Measurements from ENCODE around the gene NT5C1B. TPM values are rescaled to one million over a fixed set of nuclear protein-coding genes. Genes with fewer than 3 reads are reported as not detected.

Gene NT5C1B
- total RNA-seq, 2 experiments from 2014 or later, result not detected

DNA sequence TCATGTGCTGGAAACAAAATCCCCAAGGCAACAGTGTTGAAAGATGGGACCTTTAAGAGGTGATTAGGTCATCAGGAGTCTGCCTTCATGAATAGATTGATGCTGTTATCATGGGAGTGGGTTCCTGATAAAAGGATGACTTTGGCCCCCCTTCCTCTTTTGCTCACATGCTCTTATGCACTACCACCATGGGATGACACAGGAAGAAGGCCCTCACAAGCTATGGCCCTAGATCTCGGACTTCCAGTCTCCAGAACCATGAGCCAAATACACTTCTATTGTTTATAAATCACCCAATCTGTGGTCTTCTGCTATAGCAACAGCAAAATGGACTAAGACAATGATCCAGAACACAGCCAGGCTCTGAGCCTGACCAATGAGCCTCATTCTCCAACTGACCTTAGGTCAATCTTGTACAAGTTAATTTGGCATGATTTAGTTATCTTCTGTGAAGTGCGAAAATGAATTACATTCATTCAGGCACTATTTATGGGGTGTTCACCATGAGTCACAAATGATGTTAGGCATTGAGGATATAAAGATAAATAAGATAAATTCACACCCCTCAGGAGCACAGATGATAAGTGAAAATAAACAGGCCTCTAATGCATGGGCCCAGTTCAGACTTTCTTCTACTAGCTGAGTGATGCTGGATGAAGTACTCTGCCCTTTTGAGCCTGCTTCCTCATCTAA, 37.7 kb upstream of the NT5C1B start:
- Histone ChIP-seq H3K79me2 (ENCODE audit: insufficient read depth, low read depth, low read length) (no peaks in the 10 kb centered on the region), H4K20me1 (ENCODE audit: insufficient read depth, low read length) (no peaks in the 10 kb centered on the region), H3K36me3 (ENCODE audit: insufficient read depth, low read length) (no peaks in the 10 kb centered on the region), H3K9me2 (ENCODE audit: insufficient read depth, low read length) (no peaks in the 10 kb centered on the region), H3K27ac (ENCODE audit: low read depth, low read length, poor library complexity, severe bottlenecking) (no peak overlapping the region), H3K4me1 (ENCODE audit: insufficient read depth, low read length, poor library complexity, severe bottlenecking) (no peaks in the 10 kb centered on the region), H3K9me3 (ENCODE audit: low read length) (no peaks in the 10 kb centered on the region), H3K4me3 (ENCODE audit: low read depth, low read length, poor library complexity, severe bottlenecking) (no peak overlapping the region), H2AFZ (ENCODE audit: low read length) (no peak overlapping the region), H3K4me2 (ENCODE audit: low read length) (no peak overlapping the region)
- no peak for DNase-seq (ENCODE audit: low spot score)
- no TSS peak for BruUV-seq (replicated peaks)
- intact Hi-C loops (cut with micrococcal nuclease; ENCODE audit: unreplicated experiment), result no loop called here
- ChIA-PET POLR2A (no interaction called here), CTCF (ENCODE audit: unreplicated experiment) (no interaction called here)
- TF ChIP-seq, protein P1, sequence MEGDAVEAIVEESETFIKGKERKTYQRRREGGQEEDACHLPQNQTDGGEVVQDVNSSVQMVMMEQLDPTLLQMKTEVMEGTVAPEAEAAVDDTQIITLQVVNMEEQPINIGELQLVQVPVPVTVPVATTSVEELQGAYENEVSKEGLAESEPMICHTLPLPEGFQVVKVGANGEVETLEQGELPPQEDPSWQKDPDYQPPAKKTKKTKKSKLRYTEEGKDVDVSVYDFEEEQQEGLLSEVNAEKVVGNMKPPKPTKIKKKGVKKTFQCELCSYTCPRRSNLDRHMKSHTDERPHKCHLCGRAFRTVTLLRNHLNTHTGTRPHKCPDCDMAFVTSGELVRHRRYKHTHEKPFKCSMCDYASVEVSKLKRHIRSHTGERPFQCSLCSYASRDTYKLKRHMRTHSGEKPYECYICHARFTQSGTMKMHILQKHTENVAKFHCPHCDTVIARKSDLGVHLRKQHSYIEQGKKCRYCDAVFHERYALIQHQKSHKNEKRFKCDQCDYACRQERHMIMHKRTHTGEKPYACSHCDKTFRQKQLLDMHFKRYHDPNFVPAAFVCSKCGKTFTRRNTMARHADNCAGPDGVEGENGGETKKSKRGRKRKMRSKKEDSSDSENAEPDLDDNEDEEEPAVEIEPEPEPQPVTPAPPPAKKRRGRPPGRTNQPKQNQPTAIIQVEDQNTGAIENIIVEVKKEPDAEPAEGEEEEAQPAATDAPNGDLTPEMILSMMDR (conservative IDR thresholded peaks at IDR 0.05; ENCODE audit: low read length), result no peak
- no peak for TF ChIP-seq EZH2phosphoT487 (IDR thresholded peaks at IDR 0.05; ENCODE audit: borderline replicate concordance, low read depth, low read length)

DNA sequence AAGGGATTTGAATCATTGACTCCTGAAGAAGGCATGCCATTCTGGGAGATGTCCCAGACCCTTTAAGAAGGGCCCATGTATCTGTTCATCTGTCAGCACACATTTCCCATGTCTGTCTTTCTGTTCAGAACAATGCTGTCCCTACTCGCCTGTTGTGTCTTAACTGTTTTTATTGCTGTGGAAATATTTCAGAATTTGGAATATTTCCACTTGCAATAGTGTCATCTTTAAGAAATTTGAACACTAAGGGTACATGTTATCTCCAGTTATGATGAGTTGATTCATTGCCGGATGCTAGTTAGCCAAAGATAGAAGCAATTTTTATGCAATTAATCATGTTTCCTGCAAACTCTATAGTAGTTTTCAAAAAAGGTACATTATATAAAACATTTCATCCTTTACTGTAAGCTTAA, 36.9 kb upstream of the NT5C1B start:
- no peak for TF ChIP-seq EZH2phosphoT487 (IDR thresholded peaks at IDR 0.05; ENCODE audit: borderline replicate concordance, low read depth, low read length)
- no peak overlapping the region for H3K4me3 ChIP-seq (ENCODE audit: low read depth, low read length, poor library complexity, severe bottlenecking)
- H2AFZ ChIP-seq (ENCODE audit: low read length), result no peak overlapping the region
- BruUV-seq (replicated peaks), result no TSS peak
- no peak overlapping the region for H3K4me2 ChIP-seq (ENCODE audit: low read length)
- ChIA-PET POLR2A (interaction anchor here (0.7 kb wide), 1 partner anchor 37 kb away, joined by 3 read pairs; the partner anchor contains the start of gene NT5C1B), CTCF (ENCODE audit: unreplicated experiment) (no interaction called here)
- no peak overlapping the region for H3K27ac ChIP-seq (ENCODE audit: low read depth, low read length, poor library complexity, severe bottlenecking)
- H3K79me2 ChIP-seq (ENCODE audit: insufficient read depth, low read depth, low read length), result no peaks in the 10 kb centered on the region
- H3K9me2 ChIP-seq (ENCODE audit: insufficient read depth, low read length), result no peaks in the 10 kb centered on the region
- no peaks in the 10 kb centered on the region for H3K36me3 ChIP-seq (ENCODE audit: insufficient read depth, low read length)
- intact Hi-C loops (cut with micrococcal nuclease; ENCODE audit: unreplicated experiment), result no loop called here
- no peak for DNase-seq (ENCODE audit: low spot score)
- H3K4me1 ChIP-seq (ENCODE audit: insufficient read depth, low read length, poor library complexity, severe bottlenecking), result no peaks in the 10 kb centered on the region
- H4K20me1 ChIP-seq (ENCODE audit: insufficient read depth, low read length), result no peaks in the 10 kb centered on the region
- no peaks in the 10 kb centered on the region for H3K9me3 ChIP-seq (ENCODE audit: low read length)

DNA sequence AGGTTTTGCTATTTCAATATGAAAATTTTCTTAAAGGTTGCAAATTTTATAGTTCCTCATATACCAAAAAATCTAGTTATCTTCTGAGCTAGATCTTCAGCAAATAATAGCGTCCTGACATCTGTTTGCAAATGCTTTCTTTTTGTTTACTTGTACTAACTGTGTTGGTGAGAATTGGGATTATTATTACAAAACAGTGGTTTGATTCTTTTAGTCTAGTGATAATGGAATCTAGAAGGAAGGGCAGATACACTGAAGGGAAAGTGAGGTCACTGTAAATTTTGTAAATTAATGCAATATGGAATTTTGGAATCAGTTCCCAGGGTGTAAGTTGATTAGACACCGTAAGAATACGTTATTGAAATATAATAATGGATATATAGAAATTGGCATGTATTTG, 36.2 kb upstream of the NT5C1B start:
- intact Hi-C loops (cut with micrococcal nuclease; ENCODE audit: unreplicated experiment), result no loop called here
- POLR2A ChIA-PET, result interaction anchor here (0.6 to 1.1 kb wide), 3 partner anchors 8 to 674 kb away, joined by 3 read pairs; no protein-coding TSS in a partner anchor
- Histone ChIP-seq H4K20me1 (ENCODE audit: insufficient read depth, low read length) (no peaks in the 10 kb centered on the region), H3K27ac (ENCODE audit: low read depth, low read length, poor library complexity, severe bottlenecking) (no peak overlapping the region), H3K9me3 (ENCODE audit: low read length) (no peaks in the 10 kb centered on the region), H3K79me2 (ENCODE audit: insufficient read depth, low read depth, low read length) (no peaks in the 10 kb centered on the region), H3K36me3 (ENCODE audit: insufficient read depth, low read length) (no peaks in the 10 kb centered on the region), H2AFZ (ENCODE audit: low read length) (no peak overlapping the region), H3K9me2 (ENCODE audit: insufficient read depth, low read length) (no peaks in the 10 kb centered on the region), H3K4me1 (ENCODE audit: insufficient read depth, low read length, poor library complexity, severe bottlenecking) (no peaks in the 10 kb centered on the region), H3K4me3 (ENCODE audit: low read depth, low read length, poor library complexity, severe bottlenecking) (no peak overlapping the region), H3K4me2 (ENCODE audit: low read length) (no peak overlapping the region)
- CTCF ChIA-PET (ENCODE audit: unreplicated experiment), result no interaction called here
- BruUV-seq (replicated peaks), result no TSS peak
- no peak for DNase-seq (ENCODE audit: low spot score)
- no peak for TF ChIP-seq EZH2phosphoT487 (IDR thresholded peaks at IDR 0.05; ENCODE audit: borderline replicate concordance, low read depth, low read length)
- TF ChIP-seq, protein P1 (conservative IDR thresholded peaks at IDR 0.05; ENCODE audit: low read length), result no peak
